Liver (tissue), 9 donors: ENCODE measurements around the gene NCS1. TPM values are rescaled to one million over a fixed set of nuclear protein-coding genes. Genes with fewer than 3 reads are reported as not detected.

ENCODE experiments used
- DNase-seq: peaks from one replicate; pipeline ENCODE4 v3.0.0-alpha.2; 2017; ENCODE audit warnings: low spot score
- H3K27ac ChIP-seq, 2 donors: one replicate each; pipeline ENCODE4 v1.7.0; 2013; ENCODE audit warnings: inconsistent platforms in 2 of 2, low read length in 2 of 2, control low read depth in 1 of 2, low read depth in 1 of 2, mild to moderate bottlenecking in 1 of 2
- H3K27me3 ChIP-seq, 4 donors: one replicate each; pipeline versions ENCODE4 v1.6.1 to v1.7.0; 2013; ENCODE audit warnings: low read length in 3 of 4, inconsistent platforms in 1 of 4, mild to moderate bottlenecking in 1 of 4, moderate library complexity in 1 of 4; ENCODE audit not compliant: control insufficient read depth in 4 of 4, insufficient read depth in 4 of 4
- H3K36me3 ChIP-seq, 4 donors: one replicate each; pipeline versions ENCODE4 v1.6.1 to v1.7.0; 2013; ENCODE audit warnings: low read length in 3 of 4, mild to moderate bottlenecking in 3 of 4, low read depth in 1 of 4, moderate library complexity in 1 of 4; ENCODE audit not compliant: control insufficient read depth in 4 of 4, insufficient read depth in 3 of 4
- H3K4me1 ChIP-seq, 4 donors: one replicate each; pipeline versions ENCODE4 v1.6.1 to v1.7.0; 2013; ENCODE audit warnings: low read length in 3 of 4, mild to moderate bottlenecking in 3 of 4, moderate library complexity in 1 of 4; ENCODE audit not compliant: control insufficient read depth in 4 of 4, insufficient read depth in 4 of 4
- H3K4me3 ChIP-seq, 3 donors: one replicate each; pipeline versions ENCODE4 v1.6.1 to v1.7.0; 2013; ENCODE audit warnings: low read length in 3 of 3, control low read depth in 1 of 3, low read depth in 1 of 3, mild to moderate bottlenecking in 1 of 3
- H3K9ac ChIP-seq, 2 donors: one replicate each; pipeline ENCODE4 v1.7.0; 2013; ENCODE audit warnings: low read length in 2 of 2, mild to moderate bottlenecking in 2 of 2, moderate library complexity in 2 of 2, control low read depth in 1 of 2, low read depth in 1 of 2
- H3K9me3 ChIP-seq, 4 donors: one replicate each; pipeline versions ENCODE4 v1.6.1 to v1.7.0; 2013; ENCODE audit warnings: low read length in 3 of 4; ENCODE audit not compliant: control insufficient read depth in 4 of 4
- EGR1 ChIP-seq, 2 donors: IDR thresholded peaks; 2 replicates each; pipeline ENCODE4 v1.6.1; 2016 to 2018; ENCODE audit warnings: antibody characterized with exemption in 2 of 2, low read depth in 2 of 2
- FOXA1 ChIP-seq: IDR thresholded peaks from 2 replicates; pipeline ENCODE4 v1.6.1; 2016; ENCODE audit warnings: antibody characterized with exemption
- FOXA2 ChIP-seq: IDR thresholded peaks from 2 replicates; pipeline ENCODE4 v1.6.1; 2016; ENCODE audit warnings: antibody characterized with exemption
- GABPA ChIP-seq, 2 donors: IDR thresholded peaks in 1 of 2; conservative IDR thresholded peaks in 1 of 2; 2 replicates each; pipeline ENCODE4 v1.6.1; 2016; ENCODE audit warnings: antibody characterized with exemption in 2 of 2, mild to moderate bottlenecking in 1 of 2, moderate library complexity in 1 of 2
- HNF4A ChIP-seq, 2 donors: conservative IDR thresholded peaks; 2 replicates each; pipeline ENCODE4 v1.6.1; 2016; ENCODE audit warnings: antibody characterized with exemption in 2 of 2, mild to moderate bottlenecking in 2 of 2
- HNF4G ChIP-seq: IDR thresholded peaks from 2 replicates; pipeline ENCODE4 v1.6.1; 2016; ENCODE audit warnings: antibody characterized with exemption
- JUND ChIP-seq, 2 donors: IDR thresholded peaks; 2 replicates each; pipeline ENCODE4 v1.6.1; 2016; ENCODE audit warnings: antibody characterized with exemption in 2 of 2
- RXRA ChIP-seq, 2 donors: IDR thresholded peaks; 2 replicates each; pipeline ENCODE4 v1.6.1; 2017 to 2018; ENCODE audit warnings: antibody characterized with exemption in 2 of 2, mild to moderate bottlenecking in 1 of 2
- SP1 ChIP-seq: IDR thresholded peaks from 2 replicates; pipeline ENCODE4 v1.6.1; 2018; ENCODE audit warnings: antibody characterized with exemption, mild to moderate bottlenecking
- TAF1 ChIP-seq: conservative IDR thresholded peaks from 2 replicates; pipeline ENCODE4 v1.6.1; 2016; ENCODE audit warnings: antibody characterized with exemption, mild to moderate bottlenecking
- YY1 ChIP-seq: IDR thresholded peaks from 2 replicates; pipeline ENCODE4 v1.6.1; 2016; ENCODE audit warnings: antibody characterized with exemption, mild to moderate bottlenecking
- WGBS: extraction: QIAGEN DNeasy Blood & Tissue Kit; methylation state at CpG from one replicate; pipeline ENCODE4 v1.1.7; 2013; 5-methylcytosine and 5-hydroxymethylcytosine counted together
- polyA plus RNA-seq, 2 donors: library from polyadenylated mRNA; stranded (reverse) in 1 of 2; unstranded in 1 of 2; fragments of 200-250 nt in 1 of 2; fragments of >200 nt in 1 of 2; fragmentation: Nextera tagmentation in 1 of 2; extraction: Ambion mirVana in 1 of 2; gene quantifications; one replicate each; pipeline versions ENCODE4 v1.2.1 to v1.2.3, GENCODE V29; 2013 to 2015
- total RNA-seq, 2 donors: library from RNA; depleted of rRNA; stranded (reverse); fragments of >200 nt; gene quantifications; one replicate each; pipeline ENCODE4 v1.2.3, GENCODE V29; 2014
- TF ChIP-seq, protein P1 (sequence below): IDR thresholded peaks from 2 replicates; pipeline ENCODE4 v1.6.1; 2016; ENCODE audit warnings: antibody characterized with exemption
- TF ChIP-seq, protein P2 (sequence below): IDR thresholded peaks from 2 replicates; pipeline ENCODE4 v1.6.1; 2016; ENCODE audit warnings: antibody characterized with exemption
- TF ChIP-seq, protein P3 (sequence below): IDR thresholded peaks from 2 replicates; pipeline ENCODE4 v1.6.1; 2016; ENCODE audit warnings: antibody characterized with exemption
- TF ChIP-seq, protein P4 (sequence below): fragments of 150-350 bp; IDR thresholded peaks from 2 replicates; pipeline ENCODE4 v1.5.1; 2017; ENCODE audit warnings: improper control_type of control experiment, low read depth, low read length; ENCODE audit not compliant: missing input control
- TF ChIP-seq, protein P5 (sequence below): IDR thresholded peaks from 2 replicates; pipeline ENCODE4 v1.6.1; 2016; ENCODE audit warnings: antibody characterized with exemption, mild to moderate bottlenecking
- donor health status: healthy.
- donor health status: healthy.
- donor health status: healthy.
- donor health status: healthy.
- donor health status: healthy.

NCS1 gene
- total and polyA plus RNA-seq, 4 donors, result 0.35 to 2.5 (median 1.2) TPM

GRCh38 chr9:130240410-130241197 lies 68.4 kb downstream of the NCS1 start (continued):
- TF ChIP-seq JUND (IDR thresholded peaks at IDR 0.05), result no peak

DNA sequence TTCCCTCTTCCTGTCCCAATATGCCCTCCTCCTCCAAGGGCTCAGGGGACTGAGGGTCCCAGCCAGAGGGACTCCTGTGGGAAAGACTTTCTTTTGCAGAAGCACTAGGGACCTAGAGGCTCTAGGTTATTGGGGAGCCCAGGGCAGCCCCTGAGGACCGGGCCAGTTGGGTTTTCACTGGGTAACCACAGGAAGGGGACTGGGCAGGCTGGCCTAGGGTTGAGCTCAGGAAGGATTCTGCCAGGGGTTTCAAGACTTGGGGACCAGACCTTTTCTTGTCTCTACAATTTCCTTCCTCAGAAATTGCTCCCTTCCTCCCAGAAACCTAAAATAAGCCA lies 69.0 kb downstream of the NCS1 start:
- Histone ChIP-seq H3K27me3 (no peaks in the 10 kb centered on the region), H3K27ac (peak overlapping the region; percentile 25 to 37), H3K4me3 (no peak overlapping the region), H3K9me3 (no peaks in the 10 kb centered on the region), H3K9ac (no peak overlapping the region), H3K36me3 (no peaks in the 10 kb centered on the region), H3K4me1 (peaks cover 6 to 25% (median 14%) of the 10 kb centered on the region in 4 donors)
- TF ChIP-seq, protein P1, sequence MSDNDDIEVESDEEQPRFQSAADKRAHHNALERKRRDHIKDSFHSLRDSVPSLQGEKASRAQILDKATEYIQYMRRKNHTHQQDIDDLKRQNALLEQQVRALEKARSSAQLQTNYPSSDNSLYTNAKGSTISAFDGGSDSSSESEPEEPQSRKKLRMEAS, result no peak
- no peak for TF ChIP-seq FOXA2
- no peak for TF ChIP-seq EGR1 (IDR thresholded peaks at IDR 0.05; ENCODE audit: low read depth in 2 of 2)
- TF ChIP-seq RXRA (IDR thresholded peaks at IDR 0.05), result no peak
- TF ChIP-seq HNF4G, result no peak
- TF ChIP-seq FOXA1, result no peak
- TF ChIP-seq SP1, result no peak
- TF ChIP-seq GABPA (IDR thresholded peaks at IDR 0.05 in 1 of 2, conservative IDR thresholded peaks at IDR 0.05 in 1 of 2), result no peak
- TF ChIP-seq, protein P2, sequence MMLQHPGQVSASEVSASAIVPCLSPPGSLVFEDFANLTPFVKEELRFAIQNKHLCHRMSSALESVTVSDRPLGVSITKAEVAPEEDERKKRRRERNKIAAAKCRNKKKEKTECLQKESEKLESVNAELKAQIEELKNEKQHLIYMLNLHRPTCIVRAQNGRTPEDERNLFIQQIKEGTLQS, result no peak
- TF ChIP-seq, protein P3, sequence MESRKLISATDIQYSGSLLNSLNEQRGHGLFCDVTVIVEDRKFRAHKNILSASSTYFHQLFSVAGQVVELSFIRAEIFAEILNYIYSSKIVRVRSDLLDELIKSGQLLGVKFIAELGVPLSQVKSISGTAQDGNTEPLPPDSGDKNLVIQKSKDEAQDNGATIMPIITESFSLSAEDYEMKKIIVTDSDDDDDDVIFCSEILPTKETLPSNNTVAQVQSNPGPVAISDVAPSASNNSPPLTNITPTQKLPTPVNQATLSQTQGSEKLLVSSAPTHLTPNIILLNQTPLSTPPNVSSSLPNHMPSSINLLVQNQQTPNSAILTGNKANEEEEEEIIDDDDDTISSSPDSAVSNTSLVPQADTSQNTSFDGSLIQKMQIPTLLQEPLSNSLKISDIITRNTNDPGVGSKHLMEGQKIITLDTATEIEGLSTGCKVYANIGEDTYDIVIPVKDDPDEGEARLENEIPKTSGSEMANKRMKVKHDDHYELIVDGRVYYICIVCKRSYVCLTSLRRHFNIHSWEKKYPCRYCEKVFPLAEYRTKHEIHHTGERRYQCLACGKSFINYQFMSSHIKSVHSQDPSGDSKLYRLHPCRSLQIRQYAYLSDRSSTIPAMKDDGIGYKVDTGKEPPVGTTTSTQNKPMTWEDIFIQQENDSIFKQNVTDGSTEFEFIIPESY, result no peak
- no peak for DNase-seq
- 84% methylated on average over 1 of the region's 1 CpG for WGBS

DNA sequence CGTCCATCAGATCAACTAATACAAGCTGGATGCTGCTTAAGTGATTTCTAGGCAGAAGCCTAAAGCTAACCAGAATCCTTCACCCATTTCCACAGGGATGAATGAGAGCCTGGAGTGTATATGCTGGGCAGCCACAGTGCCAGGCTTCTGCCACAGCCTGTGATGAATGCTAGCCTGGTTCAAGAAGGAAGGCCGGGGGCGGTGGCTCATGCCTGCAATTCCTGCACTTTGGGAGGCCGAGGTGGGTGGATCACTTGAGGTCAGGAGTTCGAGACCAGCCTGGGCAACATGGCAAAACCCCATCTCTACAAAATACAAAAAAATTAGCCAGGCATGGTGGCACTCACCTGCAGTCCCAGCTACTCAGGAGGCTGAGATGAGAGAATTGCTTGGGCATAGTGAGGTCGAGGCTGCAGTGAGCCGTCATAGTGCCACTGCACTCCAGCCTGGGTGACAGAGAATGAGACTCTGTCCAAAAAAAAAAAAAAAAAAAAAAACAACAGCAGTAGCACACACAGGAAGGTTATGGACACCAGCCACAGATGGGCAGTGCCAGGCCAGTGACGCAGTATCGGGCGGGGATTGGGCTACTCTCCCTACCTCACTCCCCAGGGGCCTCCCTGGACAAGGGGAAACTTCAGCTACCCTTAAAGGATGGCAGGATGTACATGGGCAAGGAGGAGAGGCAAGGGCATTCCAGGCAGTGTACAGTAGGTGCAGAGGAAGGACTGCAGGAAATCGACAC lies 70.2 kb downstream of the NCS1 start:
- Histone ChIP-seq H3K9me3 (no peaks in the 10 kb centered on the region), H3K27me3 (no peaks in the 10 kb centered on the region), H3K4me3 (peak overlapping the region in 2 of 3 donors; percentile 0 to 7), H3K36me3 (no peaks in the 10 kb centered on the region), H3K4me1 (peaks cover 6 to 25% (median 13%) of the 10 kb centered on the region in 4 donors), H3K27ac (peak overlapping the region; percentile 73 to 90), H3K9ac (no peak overlapping the region)
- WGBS, result 56% methylated on average over 11 of the region's 11 CpGs
- DNase-seq, result no peak
- TF ChIP-seq FOXA2 (no peak), YY1 (peak; percentile 43), GABPA (IDR thresholded peaks at IDR 0.05 in 1 of 2, conservative IDR thresholded peaks at IDR 0.05 in 1 of 2) (no peak), FOXA1 (no peak), HNF4A (conservative IDR thresholded peaks at IDR 0.05) (no peak), RXRA (IDR thresholded peaks at IDR 0.05) (peak in 1 of 2 donors; percentile 6), TAF1 (no peak), SP1 (no peak), JUND (IDR thresholded peaks at IDR 0.05) (no peak)
- TF ChIP-seq, protein P2, result peak; percentile 7
- TF ChIP-seq, protein P3, result no peak
- TF ChIP-seq, protein P4, sequence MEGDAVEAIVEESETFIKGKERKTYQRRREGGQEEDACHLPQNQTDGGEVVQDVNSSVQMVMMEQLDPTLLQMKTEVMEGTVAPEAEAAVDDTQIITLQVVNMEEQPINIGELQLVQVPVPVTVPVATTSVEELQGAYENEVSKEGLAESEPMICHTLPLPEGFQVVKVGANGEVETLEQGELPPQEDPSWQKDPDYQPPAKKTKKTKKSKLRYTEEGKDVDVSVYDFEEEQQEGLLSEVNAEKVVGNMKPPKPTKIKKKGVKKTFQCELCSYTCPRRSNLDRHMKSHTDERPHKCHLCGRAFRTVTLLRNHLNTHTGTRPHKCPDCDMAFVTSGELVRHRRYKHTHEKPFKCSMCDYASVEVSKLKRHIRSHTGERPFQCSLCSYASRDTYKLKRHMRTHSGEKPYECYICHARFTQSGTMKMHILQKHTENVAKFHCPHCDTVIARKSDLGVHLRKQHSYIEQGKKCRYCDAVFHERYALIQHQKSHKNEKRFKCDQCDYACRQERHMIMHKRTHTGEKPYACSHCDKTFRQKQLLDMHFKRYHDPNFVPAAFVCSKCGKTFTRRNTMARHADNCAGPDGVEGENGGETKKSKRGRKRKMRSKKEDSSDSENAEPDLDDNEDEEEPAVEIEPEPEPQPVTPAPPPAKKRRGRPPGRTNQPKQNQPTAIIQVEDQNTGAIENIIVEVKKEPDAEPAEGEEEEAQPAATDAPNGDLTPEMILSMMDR, result no peak
- TF ChIP-seq, protein P1, result no peak
- TF ChIP-seq, protein P5, sequence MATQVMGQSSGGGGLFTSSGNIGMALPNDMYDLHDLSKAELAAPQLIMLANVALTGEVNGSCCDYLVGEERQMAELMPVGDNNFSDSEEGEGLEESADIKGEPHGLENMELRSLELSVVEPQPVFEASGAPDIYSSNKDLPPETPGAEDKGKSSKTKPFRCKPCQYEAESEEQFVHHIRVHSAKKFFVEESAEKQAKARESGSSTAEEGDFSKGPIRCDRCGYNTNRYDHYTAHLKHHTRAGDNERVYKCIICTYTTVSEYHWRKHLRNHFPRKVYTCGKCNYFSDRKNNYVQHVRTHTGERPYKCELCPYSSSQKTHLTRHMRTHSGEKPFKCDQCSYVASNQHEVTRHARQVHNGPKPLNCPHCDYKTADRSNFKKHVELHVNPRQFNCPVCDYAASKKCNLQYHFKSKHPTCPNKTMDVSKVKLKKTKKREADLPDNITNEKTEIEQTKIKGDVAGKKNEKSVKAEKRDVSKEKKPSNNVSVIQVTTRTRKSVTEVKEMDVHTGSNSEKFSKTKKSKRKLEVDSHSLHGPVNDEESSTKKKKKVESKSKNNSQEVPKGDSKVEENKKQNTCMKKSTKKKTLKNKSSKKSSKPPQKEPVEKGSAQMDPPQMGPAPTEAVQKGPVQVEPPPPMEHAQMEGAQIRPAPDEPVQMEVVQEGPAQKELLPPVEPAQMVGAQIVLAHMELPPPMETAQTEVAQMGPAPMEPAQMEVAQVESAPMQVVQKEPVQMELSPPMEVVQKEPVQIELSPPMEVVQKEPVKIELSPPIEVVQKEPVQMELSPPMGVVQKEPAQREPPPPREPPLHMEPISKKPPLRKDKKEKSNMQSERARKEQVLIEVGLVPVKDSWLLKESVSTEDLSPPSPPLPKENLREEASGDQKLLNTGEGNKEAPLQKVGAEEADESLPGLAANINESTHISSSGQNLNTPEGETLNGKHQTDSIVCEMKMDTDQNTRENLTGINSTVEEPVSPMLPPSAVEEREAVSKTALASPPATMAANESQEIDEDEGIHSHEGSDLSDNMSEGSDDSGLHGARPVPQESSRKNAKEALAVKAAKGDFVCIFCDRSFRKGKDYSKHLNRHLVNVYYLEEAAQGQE, result no peak
